Stimulated activated memory B cell treated with anti-CD40 and anti-IgM and Interleukin-4, amounts not matched to agents 10 μg/mL and 1 μg/mL and 100 μg/mL, for 72 hours (primary cell): ENCODE data around the gene SGCB.

Experiments
- ATAC-seq: fragments of 150-1000 bp; cut with Tn5 transposase; 2 replicates; pipeline ENCODE4 v1.10.0; 2021
- H3K27ac Mint-ChIP-seq: one replicate; pipeline ENCODE4 v1.8.0; 2022; ENCODE audit warnings: mild to moderate bottlenecking, mixed read lengths
- H3K27me3 Mint-ChIP-seq: one replicate; pipeline ENCODE4 v1.8.0; 2022; ENCODE audit warnings: mixed read lengths
- H3K36me3 Mint-ChIP-seq: one replicate; pipeline ENCODE4 v1.8.0; 2022; ENCODE audit warnings: mixed read lengths
- H3K4me1 Mint-ChIP-seq: one replicate; pipeline ENCODE4 v1.8.0; 2022; ENCODE audit warnings: mixed read lengths
- H3K4me3 Mint-ChIP-seq: one replicate; pipeline ENCODE4 v1.8.0; 2022; ENCODE audit warnings: mild to moderate bottlenecking, moderate library complexity, mixed read lengths
- H3K9me3 Mint-ChIP-seq: one replicate; pipeline ENCODE4 v1.8.0; 2022; ENCODE audit warnings: mixed read lengths

SGCB gene

GRCh38 chr4:52001616-52002015 lies 36.5 kb downstream of the SGCB start:
- H3K4me3 Mint-ChIP-seq = no peak overlapping the region
- H3K36me3 Mint-ChIP-seq = no peaks in the 10 kb centered on the region
- H3K27me3 Mint-ChIP-seq = no peaks in the 10 kb centered on the region
- H3K9me3 Mint-ChIP-seq = no peaks in the 10 kb centered on the region
- ATAC-seq = no peak
- no peaks in the 10 kb centered on the region for H3K4me1 Mint-ChIP-seq
- no peak overlapping the region for H3K27ac Mint-ChIP-seq

- Mint-ChIP-seq H3K4me1 (no peaks in the 10 kb centered on the region), H3K36me3 (no peaks in the 10 kb centered on the region), H3K27ac (no peak overlapping the region)
These were observed 38.8 kb downstream of the SGCB start for GRCh38 chr4:51999250-51999649.

GRCh38 chr4:51998837-51999236 lies 39.3 kb downstream of the SGCB start:
- Mint-ChIP-seq H3K36me3 (no peaks in the 10 kb centered on the region), H3K4me3 (no peak overlapping the region), H3K9me3 (no peaks in the 10 kb centered on the region), H3K4me1 (no peaks in the 10 kb centered on the region), H3K27ac (no peak overlapping the region), H3K27me3 (no peaks in the 10 kb centered on the region)
- ATAC-seq = no peak

More at GRCh38 chr4:51999250-51999649, 38.8 kb downstream of the SGCB start:
- no peak for ATAC-seq
- Mint-ChIP-seq H3K27me3 (no peaks in the 10 kb centered on the region), H3K4me3 (no peak overlapping the region), H3K9me3 (no peaks in the 10 kb centered on the region)

- ATAC-seq = no peak
- no peaks in the 10 kb centered on the region for H3K9me3 Mint-ChIP-seq
- H3K36me3 Mint-ChIP-seq = no peaks in the 10 kb centered on the region
- no peaks in the 10 kb centered on the region for H3K27me3 Mint-ChIP-seq
- no peak overlapping the region for H3K4me3 Mint-ChIP-seq
- no peak overlapping the region for H3K27ac Mint-ChIP-seq
- H3K4me1 Mint-ChIP-seq = no peaks in the 10 kb centered on the region
These were observed 40.5 kb downstream of the SGCB start for GRCh38 chr4:51997647-51998046.

GRCh38 chr4:51995647-51996220 lies 42.4 kb downstream of the SGCB start:
- no peaks in the 10 kb centered on the region for H3K4me1 Mint-ChIP-seq
- H3K36me3 Mint-ChIP-seq = no peaks in the 10 kb centered on the region
- H3K27ac Mint-ChIP-seq = no peak overlapping the region

More at GRCh38 chr4:51995647-51996220, 42.4 kb downstream of the SGCB start:
- no peak overlapping the region for H3K4me3 Mint-ChIP-seq
- no peak for ATAC-seq
- H3K9me3 Mint-ChIP-seq = no peaks in the 10 kb centered on the region
- H3K27me3 Mint-ChIP-seq = peaks cover 10% of the 10 kb centered on the region
